Posterior cingulate gyrus (tissue), 11 donors: ENCODE measurements around the gene MDM2.
"Not testable (repeated sequence)": the region's sequence is repeated elsewhere in the genome, so short reads cannot be mapped to it uniquely, and the experiment has no call there.

ENCODE experiments used
- DNase-seq, 10 donors: peaks; one replicate each; pipeline versions ENCODE4 v3.0.0 to v3.0.0-alpha.2; 2020 to 2021; ENCODE audit warnings: mixed read lengths in 3 of 10
- intact Hi-C: fragments of 100-400 bp; cut with DNase I; formaldehyde crosslinking; loops from one replicate; pipeline ENCODE4 v1.15.1; 2023

The MDM2 gene

GRCh38 chr12:68842784-68843567, 35.0 kb downstream of the MDM2 start:
- DNase-seq, result no peak
- intact Hi-C loops, result no loop called here

- DNase-seq, result no peak
- intact Hi-C loops, result no loop called here
These were observed 36.4 kb downstream of the MDM2 start for GRCh38 chr12:68844318-68844745.

- no peak for DNase-seq
- intact Hi-C loops, result no loop called here
These were observed 37.1 kb downstream of the MDM2 start for GRCh38 chr12:68844788-68845695.

- no peak for DNase-seq
- intact Hi-C loops, result no loop called here
These were observed 38.8 kb downstream of the MDM2 start for GRCh38 chr12:68846811-68847210.

GRCh38 chr12:68850390-68850789, 42.4 kb downstream of the MDM2 start:
- intact Hi-C loops, result no loop called here
- DNase-seq, result no peak

- intact Hi-C loops, result no loop called here
- DNase-seq, result no peak
These were observed 43.8 kb downstream of the MDM2 start for GRCh38 chr12:68851592-68852306.

GRCh38 chr12:68853396-68854077, 45.6 kb downstream of the MDM2 start:
- intact Hi-C loops, result no loop called here
- no peak for DNase-seq

GRCh38 chr12:68854078-68854468, 46.1 kb downstream of the MDM2 start:
- no peak for DNase-seq
- intact Hi-C loops, result no loop called here

GRCh38 chr12:68854554-68854953, 46.6 kb downstream of the MDM2 start:
- no peak for DNase-seq
- intact Hi-C loops, result no loop called here

GRCh38 chr12:68855111-68855510, 47.1 kb downstream of the MDM2 start:
- DNase-seq, result no peak
- intact Hi-C loops, result no loop called here

- intact Hi-C loops, result no loop called here
- DNase-seq, result no peak
These were observed 47.8 kb downstream of the MDM2 start for GRCh38 chr12:68855771-68856170.

- DNase-seq, result no peak
- intact Hi-C loops, result no loop called here
These were observed 48.5 kb downstream of the MDM2 start for GRCh38 chr12:68856510-68856909.

- DNase-seq, result no peak
- intact Hi-C loops, result no loop called here
These were observed 53.9 kb downstream of the MDM2 start for GRCh38 chr12:68861890-68862289.

GRCh38 chr12:68863109-68863770, 55.3 kb downstream of the MDM2 start:
- no peak for DNase-seq
- intact Hi-C loops, result no loop called here

- intact Hi-C loops, result loop anchor here (1.0 kb wide), 1 partner anchor 206 kb away; no protein-coding TSS in a partner anchor
These were observed 56.0 kb downstream of the MDM2 start for GRCh38 chr12:68863886-68864454.

GRCh38 chr12:68864604-68865003, 56.6 kb downstream of the MDM2 start:
- no peak for DNase-seq
- intact Hi-C loops, result loop anchor here (1.0 kb wide), 1 partner anchor 206 kb away; no protein-coding TSS in a partner anchor

More at GRCh38 chr12:68863886-68864454, 56.0 kb downstream of the MDM2 start:
- DNase-seq, result not testable (repeated sequence)

GRCh38 chr12:68865399-68866164, 57.6 kb downstream of the MDM2 start:
- intact Hi-C loops, result no loop called here
- DNase-seq, result no peak

GRCh38 chr12:68866950-68867349, 59.0 kb downstream of the MDM2 start:
- no peak for DNase-seq
- intact Hi-C loops, result no loop called here

GRCh38 chr12:68867606-68868005, 59.6 kb downstream of the MDM2 start:
- DNase-seq, result no peak
- intact Hi-C loops, result no loop called here
